ENCODE data around the gene HOMER1.

DNA sequence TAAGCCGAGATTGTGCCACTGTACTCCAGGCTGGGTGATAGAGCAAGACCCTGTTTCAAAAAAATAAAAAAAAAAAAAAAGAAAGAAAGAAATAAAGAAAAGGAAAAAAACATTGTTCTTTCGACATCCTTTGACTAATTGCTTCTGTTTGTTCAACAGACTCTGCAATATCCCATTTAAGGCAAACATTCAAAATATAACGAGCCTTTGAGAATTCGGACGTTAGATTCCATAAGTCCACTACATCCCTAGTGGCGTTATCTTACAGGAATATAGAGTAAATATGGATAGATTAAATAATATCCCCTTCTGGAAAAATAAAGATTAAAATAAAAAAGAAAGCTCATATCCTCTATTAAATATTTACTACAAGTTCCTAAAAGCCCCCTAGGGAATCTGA is 27.0 kb upstream of the HOMER1 start:
- TF ChIP-seq, protein P1, sequence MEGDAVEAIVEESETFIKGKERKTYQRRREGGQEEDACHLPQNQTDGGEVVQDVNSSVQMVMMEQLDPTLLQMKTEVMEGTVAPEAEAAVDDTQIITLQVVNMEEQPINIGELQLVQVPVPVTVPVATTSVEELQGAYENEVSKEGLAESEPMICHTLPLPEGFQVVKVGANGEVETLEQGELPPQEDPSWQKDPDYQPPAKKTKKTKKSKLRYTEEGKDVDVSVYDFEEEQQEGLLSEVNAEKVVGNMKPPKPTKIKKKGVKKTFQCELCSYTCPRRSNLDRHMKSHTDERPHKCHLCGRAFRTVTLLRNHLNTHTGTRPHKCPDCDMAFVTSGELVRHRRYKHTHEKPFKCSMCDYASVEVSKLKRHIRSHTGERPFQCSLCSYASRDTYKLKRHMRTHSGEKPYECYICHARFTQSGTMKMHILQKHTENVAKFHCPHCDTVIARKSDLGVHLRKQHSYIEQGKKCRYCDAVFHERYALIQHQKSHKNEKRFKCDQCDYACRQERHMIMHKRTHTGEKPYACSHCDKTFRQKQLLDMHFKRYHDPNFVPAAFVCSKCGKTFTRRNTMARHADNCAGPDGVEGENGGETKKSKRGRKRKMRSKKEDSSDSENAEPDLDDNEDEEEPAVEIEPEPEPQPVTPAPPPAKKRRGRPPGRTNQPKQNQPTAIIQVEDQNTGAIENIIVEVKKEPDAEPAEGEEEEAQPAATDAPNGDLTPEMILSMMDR (IDR thresholded peaks at IDR 0.05; ENCODE audit: insufficient read depth, low read length, poor library complexity, severe bottlenecking), result no peak
- no peak for TF ChIP-seq EZH2phosphoT487 (conservative IDR thresholded peaks at IDR 0.05; ENCODE audit: low read length)

Measured in SU-DHL-6 (cell line).